ENCODE measurements around the gene RGS17.

- TF ChIP-seq POLR2A (IDR thresholded peaks at IDR 0.05), result no peak
- TF ChIP-seq CTCF (IDR thresholded peaks at IDR 0.05), result no peak
Measured at GRCh38 chr6:153069897-153070296, 61.2 kb downstream of the RGS17 start.
